HG02588 (cell line): ENCODE measurements around the gene EPHA5.

Experiments used
- ATAC-seq: cut with Tn5 transposase; IDR thresholded peaks from one replicate; pipeline ENCODE4 v1.9.1; 2021; ENCODE audit warnings: mild to moderate bottlenecking, moderate library complexity; ENCODE audit not compliant: unreplicated experiment

EPHA5 gene

GRCh38 chr4:65635051-65635821 lies 35.1 kb downstream of the EPHA5 start:
- ATAC-seq: no peak

GRCh38 chr4:65624651-65625050 lies 45.6 kb downstream of the EPHA5 start:
- no peak for ATAC-seq

- no peak for ATAC-seq
Observed at GRCh38 chr4:65623506-65623905, 46.8 kb downstream of the EPHA5 start.

- ATAC-seq: no peak
Observed at GRCh38 chr4:65617416-65617815, 52.9 kb downstream of the EPHA5 start.

GRCh38 chr4:65604515-65604914 lies 65.8 kb downstream of the EPHA5 start:
- ATAC-seq: no peak

- ATAC-seq: no peak
Observed at GRCh38 chr4:65600656-65601055, 69.6 kb downstream of the EPHA5 start.

GRCh38 chr4:65599340-65599739 lies 70.9 kb downstream of the EPHA5 start:
- ATAC-seq: no peak

- ATAC-seq: no peak
Observed at GRCh38 chr4:65597697-65598096, 72.6 kb downstream of the EPHA5 start.

GRCh38 chr4:65592089-65592488 lies 78.2 kb downstream of the EPHA5 start:
- no peak for ATAC-seq

- no peak for ATAC-seq
Observed at GRCh38 chr4:65589921-65590320, 80.4 kb downstream of the EPHA5 start.

- no peak for ATAC-seq
Observed at GRCh38 chr4:65589331-65589730, 81.0 kb downstream of the EPHA5 start.

GRCh38 chr4:65580551-65580950 lies 89.7 kb downstream of the EPHA5 start:
- ATAC-seq: no peak

GRCh38 chr4:65566473-65566872 lies 103.8 kb downstream of the EPHA5 start:
- no peak for ATAC-seq

GRCh38 chr4:65561164-65561563 lies 109.1 kb downstream of the EPHA5 start:
- ATAC-seq: no peak

GRCh38 chr4:65559270-65559669 lies 111.0 kb downstream of the EPHA5 start:
- no peak for ATAC-seq

GRCh38 chr4:65552057-65552456 lies 118.2 kb downstream of the EPHA5 start:
- ATAC-seq: no peak

GRCh38 chr4:65550500-65550899 lies 119.8 kb downstream of the EPHA5 start:
- no peak for ATAC-seq

- no peak for ATAC-seq
Observed at GRCh38 chr4:65546882-65547416, 123.3 kb downstream of the EPHA5 start.

GRCh38 chr4:65538571-65538970 lies 131.7 kb downstream of the EPHA5 start:
- no peak for ATAC-seq

GRCh38 chr4:65535113-65535512 lies 135.2 kb downstream of the EPHA5 start:
- ATAC-seq: no peak

- no peak for ATAC-seq
Observed at GRCh38 chr4:65521666-65522065, 148.6 kb downstream of the EPHA5 start.

GRCh38 chr4:65515646-65516045 lies 154.6 kb downstream of the EPHA5 start:
- no peak for ATAC-seq

GRCh38 chr4:65510976-65511375 lies 159.3 kb downstream of the EPHA5 start:
- no peak for ATAC-seq
